ENCODE measurements around the gene MVB12B. TPM values are rescaled to one million over a fixed set of nuclear protein-coding genes. Genes with fewer than 3 reads are reported as not detected.

MVB12B gene
- total and polyA plus RNA-seq, 2 of the 13 experiments (the other 11 are each of a cell fraction or from before 2014, with no cell fraction given) = 12.1 to 30.1 TPM

- TSS peak; percentile 94 for BruUV-seq (replicated peaks)
- ATAC-seq (peak; percentile 2), DNase-seq (ENCODE audit: low spot score) (peak; percentile 66), FAIRE-seq (no peak)
- H3K4me3 ChIP-seq (replicated peaks in 1 of 3; ENCODE audit: insufficient read depth in 1 of 3, low read depth in 2 of 3, low read length in 3 of 3) = peak overlapping the region in 2 of 3 experiments; percentile 13 to 65; a peak in 2 of 6 replicates
- H3K9ac ChIP-seq (ENCODE audit: insufficient read depth, low read depth, low read length) = peak overlapping the region; percentile 47
- H3K79me2 ChIP-seq (ENCODE audit: insufficient read depth, low read length) = no peaks in the 10 kb centered on the region
- no peaks in the 10 kb centered on the region for H4K20me1 ChIP-seq (ENCODE audit: insufficient read depth, low read length)
- H3K27ac ChIP-seq (ENCODE audit: extremely low read length, insufficient read depth, low read length) = peak overlapping the region; percentile 91
- H3K27me3 ChIP-seq (ENCODE audit: control insufficient read depth in 1 of 2, insufficient read depth in 2 of 2, low read length in 2 of 2) = no peaks in the 10 kb centered on the region
- no peaks in the 10 kb centered on the region for H3K36me3 ChIP-seq (replicated peaks in 1 of 2; ENCODE audit: control insufficient read depth in 1 of 2, insufficient read depth in 2 of 2, low read length in 2 of 2)
- no peaks in the 10 kb centered on the region for H3K9me3 ChIP-seq (ENCODE audit: low read length)
- ChIA-PET CTCF (ENCODE audit: low intra/inter-chr PET ratio, low total read pairs) (no interaction called here), POLR2A (no interaction called here)
- intact Hi-C loops (cut with micrococcal nuclease; ENCODE audit: unreplicated experiment) = no loop called here
- TF ChIP-seq HBP1 (CRISPR knock-in tag; IDR thresholded peaks at IDR 0.05; ENCODE audit: low read depth) = no peak
- peak; percentile 26 for TF ChIP-seq AGO2 (optimal IDR thresholded peaks at IDR 0.05; ENCODE audit: low read depth, low read length)
- TF ChIP-seq ZNF629 (CRISPR knock-in tag; conservative IDR thresholded peaks at IDR 0.05) = 0 out of 2 replicates have a peak, but pooled peaks have one; percentile 20
- H3K4me2 ChIP-seq (ENCODE audit: low read depth, low read length) = peak overlapping the region; percentile 85
- H3K4me1 ChIP-seq (ENCODE audit: insufficient read depth, low read length) = peaks cover 100% of the 10 kb centered on the region
- in situ Hi-C loops (cut with HindIII; ENCODE audit: extremely low pct_ligation_motif_present, low pct_unique_long_range_greater_than_20kb) = no loop called here
- WGBS (ENCODE audit: low lambda C conversion rate) = 16% methylated on average over 5 of the region's 14 CpGs
- H2AFZ ChIP-seq (ENCODE audit: low read length) = no peak overlapping the region
These were observed 201.5 kb downstream of the MVB12B start for GRCh38 chr9:126528111-126528510.

GRCh38 chr9:126528915-126529314, 202.3 kb downstream of the MVB12B start:
- Histone ChIP-seq H3K36me3 (replicated peaks in 1 of 2; ENCODE audit: control insufficient read depth in 1 of 2, insufficient read depth in 2 of 2, low read length in 2 of 2) (no peaks in the 10 kb centered on the region), H3K27me3 (ENCODE audit: control insufficient read depth in 1 of 2, insufficient read depth in 2 of 2, low read length in 2 of 2) (no peaks in the 10 kb centered on the region), H3K4me2 (ENCODE audit: low read depth, low read length) (no peak overlapping the region), H3K9ac (ENCODE audit: insufficient read depth, low read depth, low read length) (no peak overlapping the region), H3K4me1 (ENCODE audit: insufficient read depth, low read length) (peaks cover 94% of the 10 kb centered on the region), H3K27ac (ENCODE audit: extremely low read length, insufficient read depth, low read length) (peak overlapping the region; percentile 91), H3K79me2 (ENCODE audit: insufficient read depth, low read length) (no peaks in the 10 kb centered on the region), H3K9me3 (ENCODE audit: low read length) (no peaks in the 10 kb centered on the region), H2AFZ (ENCODE audit: low read length) (no peak overlapping the region), H4K20me1 (ENCODE audit: insufficient read depth, low read length) (no peaks in the 10 kb centered on the region), H3K4me3 (replicated peaks in 1 of 3; ENCODE audit: insufficient read depth in 1 of 3, low read depth in 2 of 3, low read length in 3 of 3) (no peak overlapping the region)
- POLR2A ChIA-PET = no interaction called here
- CTCF ChIA-PET (ENCODE audit: low intra/inter-chr PET ratio, low total read pairs) = no interaction called here
- ATAC-seq (no peak), FAIRE-seq (no peak), DNase-seq (ENCODE audit: low spot score) (no peak)
- intact Hi-C loops (cut with micrococcal nuclease; ENCODE audit: unreplicated experiment) (no loop called here), in situ Hi-C loops (cut with HindIII; ENCODE audit: extremely low pct_ligation_motif_present, low pct_unique_long_range_greater_than_20kb) (no loop called here)
- no TSS peak for BruUV-seq (replicated peaks)
- 93% methylated on average over 10 of the region's 10 CpGs for WGBS (ENCODE audit: low lambda C conversion rate)
- TF ChIP-seq SPEN (CRISPR knock-in tag; IDR thresholded peaks at IDR 0.05; ENCODE audit: low read depth) (no peak), PRPF4 (IDR thresholded peaks at IDR 0.05; ENCODE audit: low read depth, low read length, poor library complexity, severe bottlenecking) (peak; percentile 14), ATF7-NPFF (CRISPR knock-in tag; IDR thresholded peaks at IDR 0.05; ENCODE audit: low read depth) (no peak), ZBTB38 (CRISPR knock-in tag; IDR thresholded peaks at IDR 0.05) (0 out of 2 replicates have a peak, but pooled peaks have one; percentile 25), ZFP91 (CRISPR knock-in tag; IDR thresholded peaks at IDR 0.05; ENCODE audit: borderline replicate concordance) (no peak), ZBTB10 (CRISPR knock-in tag; IDR thresholded peaks at IDR 0.05; ENCODE audit: borderline replicate concordance) (no peak), IKZF4 (CRISPR knock-in tag; IDR thresholded peaks at IDR 0.05; ENCODE audit: borderline replicate concordance, low read depth, not compliant biosample characterization) (no peak)
